Activated CD8-positive, alpha-beta T cell treated with anti-CD3 and anti-CD28 coated beads, Interleukin-2, amount 10 ng/mL, durations not matched to agents 7 days and 5 days (primary cell): Measurements from ENCODE around the gene UBR3. TPM values are rescaled to one million over a fixed set of nuclear protein-coding genes. Genes with fewer than 3 reads are reported as not detected.

ENCODE experiments used
- total RNA-seq, 2 experiments: library from RNA; stranded (reverse); gene quantifications; one replicate each; pipeline ENCODE4 v1.2.3, GENCODE V29; 2021

UBR3 gene
- total RNA-seq, 2 experiments from 2014 or later = 20.8 to 21.5 TPM

Other genes starting within 250 kb of the UBR3 start
- 10 to 100 TPM; 56.6 to 62.0 TPM for gene PPIG, start 243.1 kb upstream of the UBR3 start, total RNA-seq
- gene CFAP210, start 133.0 kb upstream of the UBR3 start, total RNA-seq = not detected
- 1 to 10 TPM; 3.2 to 4.2 TPM for gene PHOSPHO2, start 133.0 kb upstream of the UBR3 start, total RNA-seq
- 1 to 10 TPM; 6.7 to 7.4 TPM for gene KLHL23, start 93.6 kb upstream of the UBR3 start, total RNA-seq
- gene SSB, start 28.6 kb upstream of the UBR3 start, total RNA-seq = 10 to 100 TPM; 86.0 to 86.9 TPM
- 10 to 100 TPM; 57.3 to 66.0 TPM for gene METTL5, start 2.5 kb upstream of the UBR3 start, total RNA-seq